Left hindlimb (tissue), 1 donor: ENCODE data around the gene FAM170B.
A peak's percentile ranks its signal among the peaks of the same experiment; 100 is the strongest.

ENCODE experiments used
- DNase-seq: peaks from one replicate; pipeline ENCODE4 v3.0.0-alpha.2; 2018

Gene FAM170B

GRCh38 chr10:49151025-49151445 is 17.2 kb upstream of the FAM170B start:
- DNase-seq, result no peak

- DNase-seq, result no peak
Measured at GRCh38 chr10:49150426-49150825, 16.6 kb upstream of the FAM170B start.

GRCh38 chr10:49149881-49150280 is 16.1 kb upstream of the FAM170B start:
- DNase-seq, result no peak

GRCh38 chr10:49144058-49144720 is 10.4 kb upstream of the FAM170B start:
- peak; percentile 71 for DNase-seq

- DNase-seq, result no peak
Measured at GRCh38 chr10:49143249-49143648, 9.4 kb upstream of the FAM170B start.

GRCh38 chr10:49141541-49142332 is 7.9 kb upstream of the FAM170B start:
- DNase-seq, result no peak

GRCh38 chr10:49140304-49141177 is 6.7 kb upstream of the FAM170B start:
- no peak for DNase-seq

- no peak for DNase-seq
Measured at GRCh38 chr10:49139846-49140195, 6.0 kb upstream of the FAM170B start.

- peak; percentile 54 for DNase-seq
Measured at GRCh38 chr10:49139028-49139845, 5.4 kb upstream of the FAM170B start.

- peak; percentile 85 for DNase-seq
Measured at GRCh38 chr10:49138361-49138891, 4.6 kb upstream of the FAM170B start.

GRCh38 chr10:49136525-49136924 is 2.7 kb upstream of the FAM170B start:
- no peak for DNase-seq

- no peak for DNase-seq
Measured at GRCh38 chr10:49135575-49136313, 1.9 kb upstream of the FAM170B start.

GRCh38 chr10:49134327-49134726 is 506 bp upstream of the FAM170B start:
- DNase-seq, result no peak

- no peak for DNase-seq
Measured at GRCh38 chr10:49132362-49132737, 1.5 kb downstream of the FAM170B start.

GRCh38 chr10:49131507-49132361 is 2.1 kb downstream of the FAM170B start:
- DNase-seq, result no peak

GRCh38 chr10:49129376-49129775 is 4.4 kb downstream of the FAM170B start:
- DNase-seq, result no peak

- no peak for DNase-seq
Measured at GRCh38 chr10:49128854-49129253, 5.0 kb downstream of the FAM170B start.

GRCh38 chr10:49123981-49124950 is 9.6 kb downstream of the FAM170B start:
- no peak for DNase-seq

GRCh38 chr10:49120911-49121310 is 12.9 kb downstream of the FAM170B start:
- no peak for DNase-seq
